ENCODE results near the gene ZC3H10. TPM values are rescaled to one million over a fixed set of nuclear protein-coding genes. Genes with fewer than 3 reads are reported as not detected.
"Not testable (repeated sequence)": the region's sequence is repeated elsewhere in the genome, so short reads cannot be mapped to it uniquely, and the experiment has no call there.

Gene ZC3H10
- total RNA-seq, 1 experiment from 2014 or later, result 4.4 TPM

- H3K9me2 ChIP-seq (ENCODE audit: insufficient read depth), result no peaks in the 10 kb centered on the region
- TF ChIP-seq EZH2 (IDR thresholded peaks at IDR 0.05; ENCODE audit: low read depth) (no peak), CTCF (conservative IDR thresholded peaks at IDR 0.05) (no peak)
- ChIA-PET POLR2A (ENCODE audit: unreplicated experiment) (interaction anchor here (0.6 to 0.7 kb wide), 2 partner anchors 184 to 187 kb away, joined by 4 to 8 read pairs; no protein-coding TSS in a partner anchor), CTCF (interaction anchor here (0.5 kb wide), 1 partner anchor 71 kb away, joined by 4 read pairs; no protein-coding TSS in a partner anchor)
- H2AFZ ChIP-seq, result peak overlapping the region; percentile 85
- intact Hi-C loops (cut with micrococcal nuclease; ENCODE audit: unreplicated experiment), result loop anchor here (5.0 kb wide), 3 partner anchors 42 to 892 kb away; partner anchors contain the start of genes MYL6, RAB5B and ZBTB39
- no peaks in the 10 kb centered on the region for H3K27me3 ChIP-seq (ENCODE audit: insufficient read depth, low read depth)
- peak overlapping the region; percentile 98 for H3K4me3 ChIP-seq
- H3K79me2 ChIP-seq (ENCODE audit: low read depth), result peaks cover 19% of the 10 kb centered on the region
- H3F3A ChIP-seq (ENCODE audit: insufficient read depth, low read depth), result peaks cover 74% of the 10 kb centered on the region
- DNase-seq, result no peak
- peaks cover 24% of the 10 kb centered on the region for H3K4me1 ChIP-seq (replicated peaks; ENCODE audit: insufficient read depth)
- no TSS peak for BruUV-seq (replicated peaks)
- no peaks in the 10 kb centered on the region for H4K20me1 ChIP-seq (ENCODE audit: insufficient read depth)
- no peaks in the 10 kb centered on the region for H3K9me3 ChIP-seq (ENCODE audit: insufficient read depth, low read depth)
- H3K27ac ChIP-seq, result peak overlapping the region; percentile 96
- H3K36me3 ChIP-seq (ENCODE audit: low read depth), result peaks cover 21% of the 10 kb centered on the region
- peak overlapping the region; percentile 89 for H3K4me2 ChIP-seq
Observed at GRCh38 chr12:56115329-56115728, 2.7 kb upstream of the ZC3H10 start.

GRCh38 chr12:56116267-56117081 lies 1.6 kb upstream of the ZC3H10 start, which contains the start of gene RPL41:
Gene RPL41 (plus strand): TSS chr12:56116633.
- Histone ChIP-seq H3K4me2 (peak within 1 kb of the TSS; percentile 89), H3K9me2 (ENCODE audit: insufficient read depth) (no peaks in the 10 kb centered on the region), H3K36me3 (ENCODE audit: low read depth) (peaks cover 10% of the 10 kb centered on the region; the same call in 1 of the 2 replicates), H2AFZ (peak within 1 kb of the TSS; percentile 85), H4K20me1 (ENCODE audit: insufficient read depth) (no peaks in the 10 kb centered on the region), H3K79me2 (ENCODE audit: low read depth) (peaks cover 19% of the 10 kb centered on the region), H3K4me1 (replicated peaks; ENCODE audit: insufficient read depth) (peaks cover 26% of the 10 kb centered on the region), H3K9me3 (ENCODE audit: insufficient read depth, low read depth) (no peaks in the 10 kb centered on the region), H3K27me3 (ENCODE audit: insufficient read depth, low read depth) (no peaks in the 10 kb centered on the region), H3K27ac (peak within 1 kb of the TSS; percentile 96), H3F3A (ENCODE audit: insufficient read depth, low read depth) (peaks cover 63% of the 10 kb centered on the region), H3K4me3 (peak within 1 kb of the TSS; percentile 98)
- no TSS peak for BruUV-seq (replicated peaks)
- intact Hi-C loops (cut with micrococcal nuclease; ENCODE audit: unreplicated experiment), result loop anchor here (1.0 to 5.0 kb wide), 5 partner anchors 37 to 891 kb away; partner anchors contain the start of genes MYL6, RAB5B, RPS26 and ZBTB39
- CTCF ChIA-PET, result interaction anchor here (1.1 kb wide), 1 partner anchor 73 kb away, joined by 3 read pairs; the partner anchor contains the start of gene SMARCC2
- POLR2A ChIA-PET (ENCODE audit: unreplicated experiment), result interaction anchor here (0.6 to 1.0 kb wide), 2 partner anchors 13 to 69 kb away, joined by 4 to 9 read pairs; no protein-coding TSS in a partner anchor
- peak; percentile 79 to 91 for DNase-seq
- TF ChIP-seq CTCF (conservative IDR thresholded peaks at IDR 0.05) (0 out of 2 replicates have a peak, but pooled peaks have one; percentile 18), EZH2 (IDR thresholded peaks at IDR 0.05; ENCODE audit: low read depth) (no peak)

- H3K9me2 ChIP-seq (ENCODE audit: insufficient read depth); H4K20me1 ChIP-seq (ENCODE audit: insufficient read depth); H3K9me3 ChIP-seq (ENCODE audit: insufficient read depth, low read depth); H3K36me3 ChIP-seq (ENCODE audit: low read depth); H3K27me3 ChIP-seq (ENCODE audit: insufficient read depth, low read depth); DNase-seq; H2AFZ ChIP-seq: not testable (repeated sequence)
- Histone ChIP-seq H3K4me2 (peak overlapping the region; percentile 89), H3F3A (ENCODE audit: insufficient read depth, low read depth) (peaks cover 58% of the 10 kb centered on the region), H3K27ac (peak overlapping the region; percentile 96), H3K4me1 (replicated peaks; ENCODE audit: insufficient read depth) (peaks cover 26% of the 10 kb centered on the region), H3K79me2 (ENCODE audit: low read depth) (peaks cover 19% of the 10 kb centered on the region), H3K4me3 (peak overlapping the region; percentile 98)
- TSS peak; percentile 93 for BruUV-seq (replicated peaks)
- CTCF ChIA-PET, result interaction anchor here (0.6 to 1.6 kb wide), 3 partner anchors 12 to 379 kb away, joined by 3 to 13 read pairs (median 3); partner anchors contain the start of gene PA2G4
- POLR2A ChIA-PET (ENCODE audit: unreplicated experiment), result interaction anchor here (0.6 to 1.0 kb wide), 3 partner anchors 13 to 68 kb away, joined by 3 to 9 read pairs (median 4); no protein-coding TSS in a partner anchor
- intact Hi-C loops (cut with micrococcal nuclease; ENCODE audit: unreplicated experiment), result loop anchor here (2.0 to 5.0 kb wide), 4 partner anchors 40 to 890 kb away; partner anchors contain the start of genes MYL6, RAB5B, RPS26 and ZBTB39
Observed at GRCh38 chr12:56117082-56117706, 872 bp upstream of the ZC3H10 start.
